Measurements from ENCODE around the gene GSK3B.

GSK3B gene

DNA sequence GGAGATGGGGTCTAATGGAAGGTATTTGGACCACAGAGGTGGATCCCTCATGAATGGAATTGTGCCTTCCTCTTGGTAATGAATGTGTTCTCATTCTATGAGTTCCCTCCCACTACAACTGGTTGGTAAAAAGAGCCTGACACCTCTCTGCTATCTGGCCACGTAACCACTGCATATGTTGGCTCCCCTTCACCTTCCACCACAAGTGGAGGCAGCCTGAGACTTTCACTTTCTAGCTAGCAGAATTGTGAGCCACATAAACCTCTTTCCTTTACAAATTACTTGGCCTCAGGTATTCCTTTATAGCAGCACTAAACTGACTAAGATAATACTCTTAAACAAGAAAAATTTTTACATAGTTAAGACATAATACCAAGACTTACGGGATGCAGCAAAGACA is 157.0 kb downstream of the GSK3B start:
- H3K27me3 ChIP-seq (ENCODE audit: control insufficient read depth in 1 of 2, insufficient read depth in 2 of 2, low read length in 2 of 2), result no peaks in the 10 kb centered on the region
- H3K4me1 ChIP-seq (ENCODE audit: control insufficient read depth, insufficient read depth, low read length), result no peaks in the 10 kb centered on the region
- H3K36me3 ChIP-seq (ENCODE audit: control insufficient read depth in 2 of 2, insufficient read depth in 2 of 2, low read length in 2 of 2), result no peaks in the 10 kb centered on the region
- H3K27ac ChIP-seq (ENCODE audit: low read length), result no peak overlapping the region
- H3K9me3 ChIP-seq (ENCODE audit: control insufficient read depth in 2 of 2, low read length in 2 of 2), result no peaks in the 10 kb centered on the region
- no peak overlapping the region for H3K9ac ChIP-seq (ENCODE audit: low read length in 2 of 2)
- H3K4me3 ChIP-seq (ENCODE audit: low read length in 2 of 2), result no peak overlapping the region

DNA sequence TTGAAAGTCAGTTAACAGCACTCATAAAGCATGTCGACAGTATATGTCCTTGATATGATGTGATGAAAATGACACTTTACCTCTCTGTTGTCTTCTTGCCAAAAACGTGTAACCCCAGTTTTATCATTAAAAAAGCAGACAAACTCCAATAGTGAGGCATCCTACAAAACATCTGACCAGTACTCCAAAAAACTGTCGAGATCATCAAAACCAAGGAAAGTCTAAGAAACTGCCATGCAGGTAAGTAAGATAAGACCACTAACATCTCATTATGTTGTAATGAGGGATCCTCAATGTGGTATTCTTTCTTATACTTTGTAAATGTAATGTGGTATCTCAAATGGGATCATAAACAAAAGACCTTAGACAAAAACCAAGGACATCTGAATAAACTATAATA is 160.0 kb downstream of the GSK3B start:
- Histone ChIP-seq H3K36me3 (ENCODE audit: control insufficient read depth in 2 of 2, insufficient read depth in 2 of 2, low read length in 2 of 2) (no peaks in the 10 kb centered on the region), H3K4me3 (ENCODE audit: low read length in 2 of 2) (no peak overlapping the region), H3K9ac (ENCODE audit: low read length in 2 of 2) (no peak overlapping the region), H3K9me3 (ENCODE audit: control insufficient read depth in 2 of 2, low read length in 2 of 2) (no peaks in the 10 kb centered on the region), H3K27me3 (ENCODE audit: control insufficient read depth in 1 of 2, insufficient read depth in 2 of 2, low read length in 2 of 2) (no peaks in the 10 kb centered on the region), H3K27ac (ENCODE audit: low read length) (no peak overlapping the region), H3K4me1 (ENCODE audit: control insufficient read depth, insufficient read depth, low read length) (no peaks in the 10 kb centered on the region)

DNA sequence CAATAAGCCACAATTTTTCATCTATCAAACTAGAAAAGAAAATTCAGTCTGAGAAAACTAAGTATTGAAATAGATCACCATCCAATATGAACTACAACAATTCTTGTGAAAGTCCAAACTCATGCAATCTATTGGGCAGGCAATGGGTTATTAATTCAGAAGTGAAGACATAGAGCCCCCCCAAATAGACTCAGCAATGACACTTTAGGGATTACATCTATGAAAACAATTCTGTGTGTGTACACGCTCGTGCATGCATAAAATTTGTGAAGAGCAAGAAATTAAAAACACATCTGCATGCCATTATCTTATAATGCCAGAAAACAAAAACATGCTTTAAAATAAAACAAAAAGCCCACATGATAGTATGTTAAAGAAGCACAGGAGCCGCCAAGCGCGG is 161.0 kb downstream of the GSK3B start:
- Histone ChIP-seq H3K27ac (ENCODE audit: low read length) (no peak overlapping the region), H3K4me1 (ENCODE audit: control insufficient read depth, insufficient read depth, low read length) (no peaks in the 10 kb centered on the region), H3K36me3 (ENCODE audit: control insufficient read depth in 2 of 2, insufficient read depth in 2 of 2, low read length in 2 of 2) (no peaks in the 10 kb centered on the region), H3K27me3 (ENCODE audit: control insufficient read depth in 1 of 2, insufficient read depth in 2 of 2, low read length in 2 of 2) (no peaks in the 10 kb centered on the region), H3K9me3 (ENCODE audit: control insufficient read depth in 2 of 2, low read length in 2 of 2) (no peaks in the 10 kb centered on the region), H3K4me3 (ENCODE audit: low read length in 2 of 2) (no peak overlapping the region), H3K9ac (ENCODE audit: low read length in 2 of 2) (no peak overlapping the region)

DNA sequence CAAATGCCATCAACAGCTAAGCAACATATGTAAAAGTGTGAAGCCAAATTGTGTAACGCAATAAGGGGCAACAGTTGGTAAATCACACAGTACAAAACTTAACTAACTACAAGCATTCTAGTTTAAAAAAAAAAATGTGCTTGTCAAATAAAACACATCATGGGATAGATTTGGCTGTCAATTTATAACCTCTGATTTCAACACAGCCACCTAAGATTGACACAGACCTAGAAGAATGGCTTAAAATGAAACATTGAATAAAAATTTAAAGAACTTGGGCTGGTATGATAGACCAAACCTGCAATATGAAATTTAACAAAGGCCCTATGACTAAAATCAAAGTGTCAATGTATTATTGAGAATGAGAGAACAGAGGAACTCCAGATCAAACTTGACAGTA is 164.0 kb downstream of the GSK3B start:
- Histone ChIP-seq H3K4me1 (ENCODE audit: control insufficient read depth, insufficient read depth, low read length) (no peaks in the 10 kb centered on the region), H3K9ac (ENCODE audit: low read length in 2 of 2) (no peak overlapping the region), H3K9me3 (ENCODE audit: control insufficient read depth in 2 of 2, low read length in 2 of 2) (no peaks in the 10 kb centered on the region), H3K27ac (ENCODE audit: low read length) (no peak overlapping the region), H3K36me3 (ENCODE audit: control insufficient read depth in 2 of 2, insufficient read depth in 2 of 2, low read length in 2 of 2) (no peaks in the 10 kb centered on the region), H3K27me3 (ENCODE audit: control insufficient read depth in 1 of 2, insufficient read depth in 2 of 2, low read length in 2 of 2) (no peaks in the 10 kb centered on the region), H3K4me3 (ENCODE audit: low read length in 2 of 2) (no peak overlapping the region)

DNA sequence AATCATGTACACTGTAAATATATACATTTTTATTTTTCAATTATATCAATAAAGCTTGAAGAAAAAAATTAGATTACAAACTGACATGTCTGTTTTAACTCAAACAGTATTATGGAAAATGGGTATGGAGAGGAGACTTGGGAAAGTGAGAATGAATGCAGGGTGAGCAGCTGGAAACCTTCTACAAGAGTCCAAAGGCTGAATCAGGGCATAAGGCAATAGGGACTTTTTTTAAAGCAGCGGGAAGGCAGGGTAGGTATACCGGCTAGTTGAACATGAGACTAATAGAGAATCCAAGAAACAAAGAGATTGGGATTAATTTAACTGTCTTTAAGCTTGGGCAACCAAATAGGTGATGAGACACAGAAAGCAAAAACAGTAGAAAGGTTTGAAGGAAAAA is 167.1 kb downstream of the GSK3B start:
- H3K4me3 ChIP-seq (ENCODE audit: low read length in 2 of 2), result no peak overlapping the region
- H3K9me3 ChIP-seq (ENCODE audit: control insufficient read depth in 2 of 2, low read length in 2 of 2), result no peaks in the 10 kb centered on the region
- H3K36me3 ChIP-seq (ENCODE audit: control insufficient read depth in 2 of 2, insufficient read depth in 2 of 2, low read length in 2 of 2), result no peaks in the 10 kb centered on the region
- no peaks in the 10 kb centered on the region for H3K4me1 ChIP-seq (ENCODE audit: control insufficient read depth, insufficient read depth, low read length)
- no peak overlapping the region for H3K9ac ChIP-seq (ENCODE audit: low read length in 2 of 2)
- no peaks in the 10 kb centered on the region for H3K27me3 ChIP-seq (ENCODE audit: control insufficient read depth in 1 of 2, insufficient read depth in 2 of 2, low read length in 2 of 2)
- no peak overlapping the region for H3K27ac ChIP-seq (ENCODE audit: low read length)

DNA sequence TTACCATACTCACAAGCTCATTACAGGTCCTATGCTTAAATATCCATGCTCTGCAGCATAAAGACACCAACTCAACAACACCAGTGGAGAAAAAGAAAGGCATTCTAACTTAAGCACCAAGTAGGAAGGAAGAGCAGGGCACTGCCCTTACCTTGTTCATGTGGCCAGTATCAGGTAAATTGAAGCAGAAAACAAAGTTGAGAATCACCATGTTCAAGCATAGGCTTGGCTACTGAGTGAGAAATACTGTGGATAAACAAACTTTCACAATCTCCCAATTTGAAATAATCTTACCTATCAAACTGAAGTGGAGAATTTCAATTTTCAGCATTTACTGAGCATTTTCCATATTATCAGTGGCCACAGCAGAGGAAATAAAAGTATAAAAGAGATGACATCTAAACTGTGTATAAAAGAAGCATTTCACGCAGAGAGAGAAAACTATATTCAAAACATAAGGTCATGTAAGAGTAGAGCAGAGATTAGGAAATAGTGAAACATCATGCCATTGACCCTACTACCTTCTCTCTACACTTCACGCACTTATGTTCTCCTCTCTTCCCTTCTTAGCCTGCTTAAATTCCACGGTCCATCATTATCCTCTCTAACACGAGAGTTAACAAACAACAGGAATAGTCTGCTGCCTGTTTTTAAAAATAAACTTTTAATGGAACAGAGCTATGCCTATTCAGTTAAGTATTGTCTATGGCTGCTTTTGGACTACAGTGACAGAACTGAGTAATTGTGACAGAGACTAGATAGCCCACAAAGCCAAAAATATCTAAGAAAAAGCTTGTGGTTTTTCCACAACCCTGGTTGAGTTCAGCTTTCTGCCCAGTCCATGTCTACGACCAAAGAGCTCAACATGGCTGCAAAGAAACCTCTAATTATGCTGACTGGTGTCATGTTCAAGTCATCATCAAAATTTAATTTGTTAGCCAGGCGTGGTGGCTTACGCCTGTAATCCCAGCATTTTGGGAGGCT is 169.8 kb downstream of the GSK3B start:
- H3K4me3 ChIP-seq (ENCODE audit: low read length in 2 of 2), result no peak overlapping the region
- H3K4me1 ChIP-seq (ENCODE audit: control insufficient read depth, insufficient read depth, low read length), result no peaks in the 10 kb centered on the region

DNA sequence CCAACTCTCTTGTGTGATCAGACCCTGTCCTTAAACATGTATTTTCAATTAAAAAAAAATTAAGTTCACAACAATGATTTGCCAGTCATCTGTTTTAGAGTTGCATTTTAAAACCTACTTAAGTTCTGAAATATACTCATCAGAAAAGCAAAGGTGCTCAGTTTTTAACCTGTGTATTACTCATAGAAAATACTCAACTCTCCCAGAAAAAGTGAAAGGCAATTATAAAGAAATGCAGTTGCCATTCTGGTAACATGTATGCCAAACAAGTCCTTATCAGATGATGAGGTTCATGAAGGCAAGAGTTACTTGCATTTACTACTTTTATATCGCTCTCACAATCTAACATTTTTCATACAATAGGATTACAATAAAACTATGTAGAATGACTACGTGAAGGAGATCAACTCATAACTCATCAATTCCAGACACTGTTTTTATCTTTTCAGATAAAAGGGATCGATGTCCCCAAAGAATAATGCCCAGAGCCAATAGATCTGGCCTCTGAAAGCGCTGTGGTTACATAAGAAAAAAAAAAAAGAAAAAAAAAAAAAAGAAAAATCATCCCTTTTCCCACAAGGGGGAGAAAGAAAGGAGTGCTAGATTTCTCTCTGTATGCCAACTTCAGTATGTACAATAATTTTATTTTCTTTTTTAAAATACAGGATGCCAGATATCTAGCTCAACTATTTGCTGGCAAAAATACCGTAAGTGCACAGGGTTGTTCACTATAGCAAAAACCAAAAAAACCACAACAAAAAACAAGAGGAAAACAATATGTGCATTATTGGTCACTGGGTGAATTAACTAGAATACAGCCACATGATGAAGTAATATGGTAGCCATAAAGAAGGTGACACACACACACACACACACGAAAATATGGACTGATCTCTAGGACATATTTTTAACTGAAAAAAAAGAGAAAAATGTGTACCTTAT is 175.0 kb downstream of the GSK3B start:
- Histone ChIP-seq H3K9ac (ENCODE audit: low read length in 2 of 2) (no peak overlapping the region), H3K36me3 (ENCODE audit: control insufficient read depth in 2 of 2, insufficient read depth in 2 of 2, low read length in 2 of 2) (peaks cover 0 to 4% of the 10 kb centered on the region in 2 donors), H3K9me3 (ENCODE audit: control insufficient read depth in 2 of 2, low read length in 2 of 2) (no peaks in the 10 kb centered on the region), H3K4me3 (ENCODE audit: low read length in 2 of 2) (no peak overlapping the region), H3K4me1 (ENCODE audit: control insufficient read depth, insufficient read depth, low read length) (no peaks in the 10 kb centered on the region), H3K27ac (ENCODE audit: low read length) (no peak overlapping the region), H3K27me3 (ENCODE audit: control insufficient read depth in 1 of 2, insufficient read depth in 2 of 2, low read length in 2 of 2) (no peaks in the 10 kb centered on the region)

More for the DNA sequence above, 169.8 kb downstream of the GSK3B start:
- Histone ChIP-seq H3K9me3 (ENCODE audit: control insufficient read depth in 2 of 2, low read length in 2 of 2) (no peaks in the 10 kb centered on the region), H3K27me3 (ENCODE audit: control insufficient read depth in 1 of 2, insufficient read depth in 2 of 2, low read length in 2 of 2) (no peaks in the 10 kb centered on the region), H3K9ac (ENCODE audit: low read length in 2 of 2) (no peak overlapping the region), H3K36me3 (ENCODE audit: control insufficient read depth in 2 of 2, insufficient read depth in 2 of 2, low read length in 2 of 2) (no peaks in the 10 kb centered on the region), H3K27ac (ENCODE audit: low read length) (no peak overlapping the region)

DNA sequence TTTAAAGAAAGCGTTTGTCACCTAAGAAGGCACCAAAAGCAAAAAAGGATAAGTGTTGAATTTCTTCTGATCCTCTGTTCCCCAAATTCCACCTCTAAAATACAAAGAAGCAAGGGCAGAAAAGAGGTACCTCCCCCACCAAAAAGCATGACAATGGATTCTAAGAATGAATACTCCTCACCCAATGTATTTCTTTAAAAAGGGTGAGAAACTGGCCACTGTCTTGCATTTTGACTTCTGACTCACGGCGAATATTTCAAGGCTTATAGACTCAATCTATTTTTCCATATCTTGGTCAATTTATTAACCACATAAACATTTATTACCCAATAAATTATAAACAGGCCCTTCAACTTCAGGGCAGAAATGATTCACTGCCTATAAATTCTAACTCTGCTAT is 181.2 kb downstream of the GSK3B start:
- no peak overlapping the region for H3K4me3 ChIP-seq (ENCODE audit: low read length in 2 of 2)

DNA sequence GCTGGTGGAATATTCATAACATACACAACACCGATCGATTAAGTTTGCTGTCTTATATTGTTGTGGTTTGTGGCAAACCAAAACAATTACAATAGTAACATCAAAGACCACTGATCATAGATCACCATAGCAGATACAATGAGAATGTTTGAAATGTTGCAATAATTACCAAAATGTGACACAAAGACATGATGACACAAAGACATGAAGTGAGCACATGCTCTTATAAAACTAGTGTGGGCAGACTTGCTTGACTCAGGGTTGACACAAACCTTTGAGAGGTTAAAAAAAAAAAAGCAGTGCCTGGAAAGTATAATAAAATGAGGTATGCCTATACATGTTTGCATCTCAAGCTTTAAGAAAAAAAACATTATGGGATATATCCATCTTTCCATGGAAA is 182.0 kb downstream of the GSK3B start:
- no peak overlapping the region for H3K9ac ChIP-seq (ENCODE audit: low read length in 2 of 2)
- no peaks in the 10 kb centered on the region for H3K9me3 ChIP-seq (ENCODE audit: control insufficient read depth in 2 of 2, low read length in 2 of 2)
- no peak overlapping the region for H3K4me3 ChIP-seq (ENCODE audit: low read length in 2 of 2)
- H3K4me1 ChIP-seq (ENCODE audit: control insufficient read depth, insufficient read depth, low read length), result no peaks in the 10 kb centered on the region
- no peak overlapping the region for H3K27ac ChIP-seq (ENCODE audit: low read length)
- peaks cover 4 to 13% of the 10 kb centered on the region in 2 donors for H3K36me3 ChIP-seq (ENCODE audit: control insufficient read depth in 2 of 2, insufficient read depth in 2 of 2, low read length in 2 of 2)
- H3K27me3 ChIP-seq (ENCODE audit: control insufficient read depth in 1 of 2, insufficient read depth in 2 of 2, low read length in 2 of 2), result no peaks in the 10 kb centered on the region

More for the DNA sequence above, 181.2 kb downstream of the GSK3B start:
- H3K9me3 ChIP-seq (ENCODE audit: control insufficient read depth in 2 of 2, low read length in 2 of 2), result no peaks in the 10 kb centered on the region
- H3K9ac ChIP-seq (ENCODE audit: low read length in 2 of 2), result no peak overlapping the region
- peaks cover 4 to 13% of the 10 kb centered on the region in 2 donors for H3K36me3 ChIP-seq (ENCODE audit: control insufficient read depth in 2 of 2, insufficient read depth in 2 of 2, low read length in 2 of 2)
- H3K4me1 ChIP-seq (ENCODE audit: control insufficient read depth, insufficient read depth, low read length), result no peaks in the 10 kb centered on the region
- H3K27ac ChIP-seq (ENCODE audit: low read length), result no peak overlapping the region
- H3K27me3 ChIP-seq (ENCODE audit: control insufficient read depth in 1 of 2, insufficient read depth in 2 of 2, low read length in 2 of 2), result no peaks in the 10 kb centered on the region

DNA sequence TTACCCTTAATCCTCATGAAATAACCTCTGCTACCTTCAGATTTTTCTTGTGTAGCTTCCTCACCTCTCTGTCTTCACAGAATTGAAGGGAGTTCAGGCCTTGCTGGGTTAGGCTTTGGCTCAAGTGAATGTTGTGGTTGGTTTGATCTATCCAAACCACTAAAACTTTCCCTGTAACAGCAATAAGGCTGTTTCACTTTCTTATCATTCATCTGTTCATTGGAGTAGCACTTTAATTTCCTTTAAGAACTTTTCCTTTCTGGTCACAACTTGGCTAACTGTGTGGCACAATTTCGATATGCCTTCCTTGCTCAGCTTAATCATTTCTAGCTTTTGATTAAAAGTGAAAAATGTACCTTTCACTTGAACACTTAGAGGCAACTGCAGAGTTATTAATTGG is 182.5 kb downstream of the GSK3B start:
- Histone ChIP-seq H3K36me3 (ENCODE audit: control insufficient read depth in 2 of 2, insufficient read depth in 2 of 2, low read length in 2 of 2) (peaks cover 4 to 13% of the 10 kb centered on the region in 2 donors), H3K27ac (ENCODE audit: low read length) (no peak overlapping the region), H3K4me1 (ENCODE audit: control insufficient read depth, insufficient read depth, low read length) (no peaks in the 10 kb centered on the region), H3K9ac (ENCODE audit: low read length in 2 of 2) (no peak overlapping the region), H3K27me3 (ENCODE audit: control insufficient read depth in 1 of 2, insufficient read depth in 2 of 2, low read length in 2 of 2) (no peaks in the 10 kb centered on the region), H3K4me3 (ENCODE audit: low read length in 2 of 2) (no peak overlapping the region), H3K9me3 (ENCODE audit: control insufficient read depth in 2 of 2, low read length in 2 of 2) (no peaks in the 10 kb centered on the region)

Measured in stomach smooth muscle (tissue), 2 donors.